Bronchial epithelial cell (primary cell): Measurements from ENCODE around the gene TNFRSF18. TPM values are rescaled to one million over a fixed set of nuclear protein-coding genes. Genes with fewer than 3 reads are reported as not detected.

Experiments
- DNase-seq: peaks from one replicate; pipeline ENCODE4 v3.0.0-alpha.2; 2010; ENCODE audit warnings: low read depth
- FAIRE-seq: peaks from 2 replicates; lab custom pipeline; 2011; peaks lifted over from hg19 to GRCh38; lab: Jason Lieb, UNC
- H3K27me3 ChIP-seq: 2 replicates; pipeline ENCODE4 v1.5.1; 2011; ENCODE audit warnings: low read length; ENCODE audit not compliant: control insufficient read depth, insufficient read depth
- H3K36me3 ChIP-seq: 2 replicates; pipeline ENCODE4 v1.5.1; 2011; ENCODE audit warnings: low read length; ENCODE audit not compliant: control insufficient read depth, insufficient read depth
- H3K4me3 ChIP-seq: 2 replicates; pipeline ENCODE4 v1.5.1; 2011; ENCODE audit warnings: mild to moderate bottlenecking, low read depth, low read length, control low read depth
- total RNA-seq: library from RNA; depleted of rRNA; stranded (reverse); fragments of >200 nt; gene quantifications from 2 replicates; pipeline ENCODE4 v1.2.1, GENCODE V29; 2014
- TF ChIP-seq, protein P1 (sequence below): IDR thresholded peaks from 2 replicates; pipeline ENCODE4 v1.5.1; 2011; ENCODE audit warnings: mild to moderate bottlenecking, moderate library complexity, low read length, control low read depth, inconsistent platforms; ENCODE audit not compliant: insufficient read depth, severe bottlenecking

The TNFRSF18 gene
- total RNA-seq, 1 donor from 2014 or later: not detected

GRCh38 chr1:1194723-1195122 lies 11.7 kb downstream of the TNFRSF18 start:
- TF ChIP-seq, protein P1, sequence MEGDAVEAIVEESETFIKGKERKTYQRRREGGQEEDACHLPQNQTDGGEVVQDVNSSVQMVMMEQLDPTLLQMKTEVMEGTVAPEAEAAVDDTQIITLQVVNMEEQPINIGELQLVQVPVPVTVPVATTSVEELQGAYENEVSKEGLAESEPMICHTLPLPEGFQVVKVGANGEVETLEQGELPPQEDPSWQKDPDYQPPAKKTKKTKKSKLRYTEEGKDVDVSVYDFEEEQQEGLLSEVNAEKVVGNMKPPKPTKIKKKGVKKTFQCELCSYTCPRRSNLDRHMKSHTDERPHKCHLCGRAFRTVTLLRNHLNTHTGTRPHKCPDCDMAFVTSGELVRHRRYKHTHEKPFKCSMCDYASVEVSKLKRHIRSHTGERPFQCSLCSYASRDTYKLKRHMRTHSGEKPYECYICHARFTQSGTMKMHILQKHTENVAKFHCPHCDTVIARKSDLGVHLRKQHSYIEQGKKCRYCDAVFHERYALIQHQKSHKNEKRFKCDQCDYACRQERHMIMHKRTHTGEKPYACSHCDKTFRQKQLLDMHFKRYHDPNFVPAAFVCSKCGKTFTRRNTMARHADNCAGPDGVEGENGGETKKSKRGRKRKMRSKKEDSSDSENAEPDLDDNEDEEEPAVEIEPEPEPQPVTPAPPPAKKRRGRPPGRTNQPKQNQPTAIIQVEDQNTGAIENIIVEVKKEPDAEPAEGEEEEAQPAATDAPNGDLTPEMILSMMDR: no peak
- no peaks in the 10 kb centered on the region for H3K36me3 ChIP-seq
- no peak overlapping the region for H3K4me3 ChIP-seq
- no peak for DNase-seq
- peaks cover 2% of the 10 kb centered on the region for H3K27me3 ChIP-seq
- FAIRE-seq: no peak

DNA sequence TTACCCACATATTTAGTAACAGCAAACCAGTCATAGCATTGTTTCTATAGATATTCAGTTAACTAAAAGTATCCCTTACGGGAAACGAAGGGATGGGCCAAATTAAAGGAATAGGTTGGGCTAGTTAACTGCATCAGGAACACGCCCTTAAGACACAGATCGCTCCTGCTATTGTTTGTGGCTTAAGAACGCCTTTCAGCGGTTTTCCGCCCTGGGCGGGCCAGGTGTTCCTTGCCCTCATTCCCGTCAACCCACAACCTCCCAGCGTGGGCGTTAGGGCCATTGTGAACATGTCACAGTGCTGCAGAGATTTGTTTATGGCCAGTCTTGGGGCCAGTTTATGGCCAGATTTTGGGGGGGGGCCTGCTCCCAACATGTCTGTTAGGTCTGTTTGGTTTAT lies 14.7 kb downstream of the TNFRSF18 start:
- FAIRE-seq: no peak
- no peaks in the 10 kb centered on the region for H3K36me3 ChIP-seq
- TF ChIP-seq, protein P1: no peak
- no peak overlapping the region for H3K4me3 ChIP-seq
- H3K27me3 ChIP-seq: no peaks in the 10 kb centered on the region
- no peak for DNase-seq

- H3K4me3 ChIP-seq: no peak overlapping the region
- FAIRE-seq: no peak
- TF ChIP-seq, protein P1: no peak
- DNase-seq: no peak
- no peaks in the 10 kb centered on the region for H3K36me3 ChIP-seq
- no peaks in the 10 kb centered on the region for H3K27me3 ChIP-seq
Measured at GRCh38 chr1:1189111-1189510, 17.3 kb downstream of the TNFRSF18 start.

- no peak for FAIRE-seq
- Histone ChIP-seq H3K4me3 (no peak overlapping the region), H3K36me3 (no peaks in the 10 kb centered on the region), H3K27me3 (no peaks in the 10 kb centered on the region)
- no peak for DNase-seq
- TF ChIP-seq, protein P1: no peak
Measured at GRCh38 chr1:1187938-1188337, 18.5 kb downstream of the TNFRSF18 start.

- TF ChIP-seq, protein P1: no peak
- Histone ChIP-seq H3K36me3 (no peaks in the 10 kb centered on the region), H3K27me3 (no peaks in the 10 kb centered on the region), H3K4me3 (no peak overlapping the region)
- DNase-seq (no peak), FAIRE-seq (no peak)
Measured at GRCh38 chr1:1185101-1185765, 21.2 kb downstream of the TNFRSF18 start.
